K562 (cell line): ENCODE data around the gene TRABD. TPM values are rescaled to one million over a fixed set of nuclear protein-coding genes. Genes with fewer than 3 reads are reported as not detected.

Experiments
- ATAC-seq: fragments of 200-7000 bp; cut with Tn5 transposase; 3 replicates; pipeline ENCODE4 v1.9.1; 2020; ENCODE audit warnings: moderate library complexity
- BruUV-seq: library from RNA; stranded (reverse); fragments of 400-500 nt; replicated peaks from 2 replicates; lab custom pipeline; 2021; lab: Mats Ljungman, UMichigan
- CTCF ChIA-PET: fragments of 300-600 bp; formaldehyde crosslinking; extraction: SDS; loops from one replicate; lab custom pipeline; 2021; ENCODE audit warnings: low intra/inter-chr PET ratio; lab: Yijun Ruan, JAX
- POLR2A ChIA-PET: fragments of 300-600, 350-650 bp; sonication (Branson Sonifier 250); formaldehyde crosslinking; extraction: SDS; loops from one replicate; lab custom pipeline; 2021; ENCODE audit warnings: antibody characterized with exemption, inconsistent platforms; lab: Yijun Ruan, JAX
- DNase-seq, 4 experiments: peaks; one replicate each; pipeline versions ENCODE4 v3.0.0 to v3.0.0-alpha.2; 2011 to 2018; ENCODE audit warnings: low spot score in 3 of 4, mixed read lengths in 3 of 4; ENCODE audit errors: extremely low read depth in 1 of 4
- FAIRE-seq: peaks from 2 replicates; lab custom pipeline; 2011; peaks lifted over from hg19 to GRCh38; lab: Jason Lieb, UNC
- H2AFZ ChIP-seq: 2 replicates; pipeline ENCODE4 v1.6.0; 2011; ENCODE audit warnings: low read depth, low read length, control low read depth, inconsistent platforms
- H3K27ac ChIP-seq: fragments of 200-600 bp; 3 replicates; pipeline ENCODE4 v1.8.0; 2011; ENCODE audit warnings: low read depth, mild to moderate bottlenecking, control low read depth, inconsistent platforms, low read length, moderate library complexity, mixed read lengths; ENCODE audit errors: extremely low read depth
- H3K27me3 ChIP-seq, 2 experiments: fragments of 300-600 bp in 1 of 2; 2 replicates in 1 of 2; 3 replicates in 1 of 2; pipeline versions ENCODE4 v1.6.0 to v1.8.0; 2011; ENCODE audit warnings: inconsistent platforms in 2 of 2, low read length in 2 of 2, mild to moderate bottlenecking in 1 of 2, mixed read lengths in 1 of 2, moderate library complexity in 1 of 2; ENCODE audit not compliant: control insufficient read depth in 2 of 2, insufficient read depth in 2 of 2
- H3K36me3 ChIP-seq: fragments of 300-600 bp; 3 replicates; pipeline ENCODE4 v1.8.0; 2011; ENCODE audit warnings: mild to moderate bottlenecking, low read length, inconsistent platforms; ENCODE audit not compliant: control insufficient read depth, insufficient read depth
- H3K4me1 ChIP-seq, 2 experiments: fragments of 200-600 bp in 1 of 2; replicated peaks in 1 of 2; 2 replicates in 1 of 2; 3 replicates in 1 of 2; pipeline versions ENCODE4 v1.5.1 to v1.8.0; 2011; ENCODE audit warnings: inconsistent platforms in 2 of 2, low read length in 2 of 2, mild to moderate bottlenecking in 1 of 2, mixed read lengths in 1 of 2, moderate library complexity in 1 of 2; ENCODE audit not compliant: control insufficient read depth in 2 of 2, insufficient read depth in 2 of 2
- H3K4me2 ChIP-seq: 2 replicates; pipeline ENCODE4 v1.6.1; 2011; ENCODE audit warnings: low read length, control low read depth, inconsistent platforms, mixed read lengths; ENCODE audit not compliant: insufficient read depth
- H3K4me3 ChIP-seq: fragments of 200-600 bp; sonication (generic), shearing (Covaris generic); 2 replicates; pipeline ENCODE4 v1.5.1; 2016; ENCODE audit warnings: control low read depth, inconsistent platforms
- H3K79me2 ChIP-seq: fragments of 200-600 bp; 3 replicates; pipeline ENCODE4 v1.8.0; 2011; ENCODE audit warnings: low read length, inconsistent platforms; ENCODE audit not compliant: control insufficient read depth, insufficient read depth
- H3K9ac ChIP-seq, 2 experiments: 2 replicates each; pipeline versions ENCODE4 v1.6.0 to v1.6.1; 2011; ENCODE audit warnings: low read depth in 2 of 2, low read length in 2 of 2, control low read depth in 1 of 2, inconsistent platforms in 1 of 2, mild to moderate bottlenecking in 1 of 2, mixed read lengths in 1 of 2; ENCODE audit not compliant: insufficient read depth in 1 of 2
- H3K9me1 ChIP-seq: one replicate; pipeline ENCODE4 v1.6.0; 2011; ENCODE audit warnings: inconsistent platforms, mild to moderate bottlenecking, low read length, moderate library complexity; ENCODE audit not compliant: control insufficient read depth, insufficient read depth
- H3K9me3 ChIP-seq: replicated peaks from 2 replicates; pipeline ENCODE4 v1.5.1; 2011; ENCODE audit warnings: low read depth, low read length, inconsistent platforms; ENCODE audit not compliant: control insufficient read depth, insufficient read depth
- H4K20me1 ChIP-seq: replicated peaks from 2 replicates; pipeline ENCODE4 v1.6.1; 2011; ENCODE audit warnings: low read length, inconsistent platforms, mixed read lengths; ENCODE audit not compliant: control insufficient read depth, insufficient read depth
- JUN ChIP-seq, 2 experiments: sonication (generic) in 1 of 2; formaldehyde crosslinking in 1 of 2; IDR thresholded peaks; 2 replicates each; pipeline versions ENCODE4 v1.6.1 to v1.8.0; 2012 to 2022; ENCODE audit warnings: borderline replicate concordance in 2 of 2, mild to moderate bottlenecking in 2 of 2, improper control_type of control experiment in 1 of 2, low read depth in 1 of 2, low read length in 1 of 2, missing genetic modification reagents in 1 of 2
- MCM2 ChIP-seq: fragments of 450-650 bp; IDR thresholded peaks from 2 replicates; pipeline ENCODE4 v1.6.1; 2017; ENCODE audit warnings: low read depth, mild to moderate bottlenecking
- PRPF4 ChIP-seq: fragments of 200-400 bp; formaldehyde crosslinking; IDR thresholded peaks from one replicate; pipeline ENCODE4 v1.6.1; 2017; ENCODE audit warnings: low read length, low read depth, mild to moderate bottlenecking; ENCODE audit not compliant: insufficient read depth, poor library complexity, severe bottlenecking
- SPI1 ChIP-seq: IDR thresholded peaks from 2 replicates; pipeline ENCODE4 v1.6.1; 2011; ENCODE audit warnings: low read depth, low read length, control low read depth, borderline replicate concordance
- SRSF1 ChIP-seq: fragments of 200-400 bp; formaldehyde crosslinking; IDR thresholded peaks from 2 replicates; pipeline ENCODE4 v1.6.1; 2017; ENCODE audit warnings: mild to moderate bottlenecking, low read depth, low read length, moderate library complexity
- ZEB2 ChIP-seq: fragments of 450-650 bp; IDR thresholded peaks from 2 replicates; pipeline ENCODE4 v1.6.1; 2016
- ZNF133 ChIP-seq: fragments of 250-450 bp; sonication (Bioruptor Pico); IDR thresholded peaks from 2 replicates; pipeline ENCODE4 v1.4.0; 2020; ENCODE audit warnings: mild to moderate bottlenecking
- ZNF239 ChIP-seq: fragments of 250-450 bp; sonication (Bioruptor Pico); IDR thresholded peaks from 2 replicates; pipeline ENCODE4 v1.4.0; 2020; ENCODE audit warnings: mild to moderate bottlenecking
- ZNF24 ChIP-seq: fragments of 450-650 bp; IDR thresholded peaks from 2 replicates; pipeline ENCODE4 v1.6.1; 2016
- ZNF384 ChIP-seq: IDR thresholded peaks from 2 replicates; pipeline ENCODE4 v1.6.1; 2012; ENCODE audit warnings: low read depth, low read length, improper control_type of control experiment
- ZNF583 ChIP-seq: fragments of 250-450 bp; sonication (Bioruptor Pico); IDR thresholded peaks from 2 replicates; pipeline ENCODE4 v1.4.0; 2020
- WGBS: fragments of 100-300 bp; shearing (Covaris generic); methylation state at CpG from one replicate; pipeline ENCODE4 v1.1.6; 2016; ENCODE audit warnings: low coverage, mixed read lengths; ENCODE audit not compliant: insufficient coverage; ENCODE audit errors: missing lambda C conversion rate; 5-methylcytosine and 5-hydroxymethylcytosine counted together
- in situ Hi-C: fragments of 300-500 bp; cut with MboI; formaldehyde crosslinking; loops from 4 replicates; pipeline ENCODE4 v1.15.0; 2018; ENCODE audit warnings: inconsistent platforms, mixed read lengths
- intact Hi-C: fragments of 100-400 bp; cut with micrococcal nuclease; formaldehyde crosslinking; loops from 2 replicates; pipeline ENCODE4 v1.14.2; 2022
- polyA plus RNA-seq, 8 experiments: library from polyadenylated mRNA; depleted of rRNA in 4 of 8; stranded (reverse) in 5 of 8; unstranded in 3 of 8; fragments of >200 nt; fragmentation: Nextera tagmentation in 2 of 8; fragmentation: Illumina TruSeq in 1 of 8; extraction: Ambion mirVana in 2 of 8; extraction: Trizol in 1 of 8; gene quantifications; 2 replicates each; pipeline versions ENCODE4 v1.2.1 to v1.2.3, GENCODE V29; 2011 to 2014; ENCODE audit warnings: inconsistent platforms in 1 of 8, missing spikeins in 1 of 8
- total RNA-seq, 7 experiments: library from RNA; depleted of rRNA in 6 of 7; stranded (reverse); fragments of >200 nt in 6 of 7; fragmentation: Illumina TruSeq in 2 of 7; extraction: Trizol in 2 of 7; gene quantifications; 2 replicates each; pipeline versions ENCODE4 v1.2.1 to v1.2.3, GENCODE V29; 2011 to 2021; ENCODE audit warnings: low replicate concordance in 1 of 7
- TF ChIP-seq, protein P1 (sequence below): sonication (generic); formaldehyde crosslinking; IDR thresholded peaks from 2 replicates; pipeline ENCODE4 v1.8.1; 2023; ENCODE audit warnings: mild to moderate bottlenecking, missing genetic modification reagents, moderate library complexity
- TF ChIP-seq, protein P2 (sequence below): IDR thresholded peaks from 3 replicates; pipeline ENCODE4 v1.6.1; 2011; ENCODE audit warnings: borderline replicate concordance, mild to moderate bottlenecking, moderate library complexity; ENCODE audit not compliant: insufficient read length; ENCODE audit errors: extremely low read depth
- TF ChIP-seq, protein P3 (sequence below): sonication (generic); formaldehyde crosslinking; IDR thresholded peaks from 2 replicates; pipeline ENCODE4 v1.8.1; 2023; ENCODE audit warnings: mild to moderate bottlenecking, missing genetic modification reagents
- TF ChIP-seq, protein P4 (sequence below): fragments of 250-450 bp; sonication (Bioruptor Pico); IDR thresholded peaks from 2 replicates; pipeline ENCODE4 v1.4.0; 2020; ENCODE audit warnings: borderline replicate concordance

TRABD gene
- total and polyA plus RNA-seq, 9 of the 15 experiments (the other 6 are each of a cell fraction or from before 2014, with no cell fraction given), result 0.08 to 62.9 (median 14.0) TPM

DNA sequence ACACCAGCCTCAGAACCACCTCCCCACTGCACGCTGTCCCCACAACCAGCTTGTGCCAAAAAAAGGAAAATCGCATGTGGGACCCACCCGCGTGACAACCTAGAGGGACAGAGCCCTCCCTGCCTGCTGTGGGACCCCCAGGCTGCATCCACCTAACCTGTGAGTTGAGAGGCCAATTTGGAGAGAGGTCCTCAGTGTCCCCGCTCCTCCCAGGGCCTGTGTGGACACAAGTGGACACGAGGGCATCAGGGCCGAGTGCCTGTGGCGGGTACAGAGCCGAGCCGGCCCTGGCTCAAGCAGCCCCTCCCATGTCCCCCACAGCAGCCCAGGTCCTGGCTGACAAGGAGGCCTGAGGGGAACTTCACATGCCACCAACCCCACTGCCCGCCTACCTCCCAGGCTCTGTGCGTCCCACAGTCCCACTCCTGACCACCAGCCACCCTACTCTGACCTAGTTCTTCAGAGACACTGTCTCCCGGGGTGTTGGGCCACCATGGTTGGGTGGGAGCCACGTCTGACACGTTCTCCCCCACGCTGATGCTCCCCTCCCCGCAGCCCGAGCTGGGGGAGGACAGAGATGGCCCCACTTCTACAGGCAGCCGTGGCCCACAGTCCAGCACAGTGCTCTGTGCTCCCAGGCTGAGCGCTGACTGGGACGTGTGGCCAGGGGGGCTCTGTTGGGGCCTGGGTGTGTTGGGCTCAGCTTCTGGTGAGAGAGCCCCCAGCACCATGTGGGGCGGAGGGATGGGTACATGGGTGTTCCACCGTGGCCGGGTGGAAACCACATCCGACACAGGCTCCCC lies 34.3 kb downstream of the TRABD start:
- Histone ChIP-seq H3K27ac (no peak overlapping the region), H4K20me1 (no peaks in the 10 kb centered on the region), H3K4me2 (no peak overlapping the region), H3K36me3 (peaks cover 88% of the 10 kb centered on the region; the same call in 2 of the 3 replicates), H3K4me3 (no peak overlapping the region), H3K4me1 (peaks cover 0 to 30% of the 10 kb centered on the region in 2 experiments; a peak in 3 of 5 replicates), H3K27me3 (no peaks in the 10 kb centered on the region), H3K79me2 (peaks cover 3% of the 10 kb centered on the region; the same call in 2 of the 3 replicates), H3K9ac (peak overlapping the region in 1 of 2 experiments; percentile 35; a peak in 2 of 4 replicates), H2AFZ (no peak overlapping the region), H3K9me1 (no peaks in the 10 kb centered on the region), H3K9me3 (0 out of 2 replicates have a peak, but pooled peaks cover 1% of the 10 kb centered on the region)
- FAIRE-seq (no peak), ATAC-seq (no peak), DNase-seq (no peak)
- in situ Hi-C loops (no loop called here), intact Hi-C loops (no loop called here)
- WGBS, result 96% methylated on average over 17 of the region's 25 CpGs
- CTCF ChIA-PET, result no interaction called here
- POLR2A ChIA-PET, result no interaction called here
- BruUV-seq, result no TSS peak
- TF ChIP-seq PRPF4 (no peak), JUN (IDR thresholded peaks at IDR 0.05; ENCODE audit: borderline replicate concordance, low read depth, low read length) (no peak), JUN (CRISPR knock-in tag; IDR thresholded peaks at IDR 0.05; ENCODE audit: borderline replicate concordance) (no peak), ZNF384 (no peak), ZNF24 (no peak), MCM2 (no peak), ZEB2 (no peak), SRSF1 (no peak), ZNF133 (CRISPR knock-in tag) (no peak), SPI1 (no peak), ZNF583 (no peak), ZNF239 (CRISPR knock-in tag) (no peak)
- TF ChIP-seq, protein P1, sequence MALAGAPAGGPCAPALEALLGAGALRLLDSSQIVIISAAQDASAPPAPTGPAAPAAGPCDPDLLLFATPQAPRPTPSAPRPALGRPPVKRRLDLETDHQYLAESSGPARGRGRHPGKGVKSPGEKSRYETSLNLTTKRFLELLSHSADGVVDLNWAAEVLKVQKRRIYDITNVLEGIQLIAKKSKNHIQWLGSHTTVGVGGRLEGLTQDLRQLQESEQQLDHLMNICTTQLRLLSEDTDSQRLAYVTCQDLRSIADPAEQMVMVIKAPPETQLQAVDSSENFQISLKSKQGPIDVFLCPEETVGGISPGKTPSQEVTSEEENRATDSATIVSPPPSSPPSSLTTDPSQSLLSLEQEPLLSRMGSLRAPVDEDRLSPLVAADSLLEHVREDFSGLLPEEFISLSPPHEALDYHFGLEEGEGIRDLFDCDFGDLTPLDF, result no peak
- TF ChIP-seq, protein P2, sequence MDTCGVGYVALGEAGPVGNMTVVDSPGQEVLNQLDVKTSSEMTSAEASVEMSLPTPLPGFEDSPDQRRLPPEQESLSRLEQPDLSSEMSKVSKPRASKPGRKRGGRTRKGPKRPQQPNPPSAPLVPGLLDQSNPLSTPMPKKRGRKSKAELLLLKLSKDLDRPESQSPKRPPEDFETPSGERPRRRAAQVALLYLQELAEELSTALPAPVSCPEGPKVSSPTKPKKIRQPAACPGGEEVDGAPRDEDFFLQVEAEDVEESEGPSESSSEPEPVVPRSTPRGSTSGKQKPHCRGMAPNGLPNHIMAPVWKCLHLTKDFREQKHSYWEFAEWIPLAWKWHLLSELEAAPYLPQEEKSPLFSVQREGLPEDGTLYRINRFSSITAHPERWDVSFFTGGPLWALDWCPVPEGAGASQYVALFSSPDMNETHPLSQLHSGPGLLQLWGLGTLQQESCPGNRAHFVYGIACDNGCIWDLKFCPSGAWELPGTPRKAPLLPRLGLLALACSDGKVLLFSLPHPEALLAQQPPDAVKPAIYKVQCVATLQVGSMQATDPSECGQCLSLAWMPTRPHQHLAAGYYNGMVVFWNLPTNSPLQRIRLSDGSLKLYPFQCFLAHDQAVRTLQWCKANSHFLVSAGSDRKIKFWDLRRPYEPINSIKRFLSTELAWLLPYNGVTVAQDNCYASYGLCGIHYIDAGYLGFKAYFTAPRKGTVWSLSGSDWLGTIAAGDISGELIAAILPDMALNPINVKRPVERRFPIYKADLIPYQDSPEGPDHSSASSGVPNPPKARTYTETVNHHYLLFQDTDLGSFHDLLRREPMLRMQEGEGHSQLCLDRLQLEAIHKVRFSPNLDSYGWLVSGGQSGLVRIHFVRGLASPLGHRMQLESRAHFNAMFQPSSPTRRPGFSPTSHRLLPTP, result no peak
- TF ChIP-seq, protein P3, sequence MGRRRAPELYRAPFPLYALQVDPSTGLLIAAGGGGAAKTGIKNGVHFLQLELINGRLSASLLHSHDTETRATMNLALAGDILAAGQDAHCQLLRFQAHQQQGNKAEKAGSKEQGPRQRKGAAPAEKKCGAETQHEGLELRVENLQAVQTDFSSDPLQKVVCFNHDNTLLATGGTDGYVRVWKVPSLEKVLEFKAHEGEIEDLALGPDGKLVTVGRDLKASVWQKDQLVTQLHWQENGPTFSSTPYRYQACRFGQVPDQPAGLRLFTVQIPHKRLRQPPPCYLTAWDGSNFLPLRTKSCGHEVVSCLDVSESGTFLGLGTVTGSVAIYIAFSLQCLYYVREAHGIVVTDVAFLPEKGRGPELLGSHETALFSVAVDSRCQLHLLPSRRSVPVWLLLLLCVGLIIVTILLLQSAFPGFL, result no peak
- TF ChIP-seq, protein P4, sequence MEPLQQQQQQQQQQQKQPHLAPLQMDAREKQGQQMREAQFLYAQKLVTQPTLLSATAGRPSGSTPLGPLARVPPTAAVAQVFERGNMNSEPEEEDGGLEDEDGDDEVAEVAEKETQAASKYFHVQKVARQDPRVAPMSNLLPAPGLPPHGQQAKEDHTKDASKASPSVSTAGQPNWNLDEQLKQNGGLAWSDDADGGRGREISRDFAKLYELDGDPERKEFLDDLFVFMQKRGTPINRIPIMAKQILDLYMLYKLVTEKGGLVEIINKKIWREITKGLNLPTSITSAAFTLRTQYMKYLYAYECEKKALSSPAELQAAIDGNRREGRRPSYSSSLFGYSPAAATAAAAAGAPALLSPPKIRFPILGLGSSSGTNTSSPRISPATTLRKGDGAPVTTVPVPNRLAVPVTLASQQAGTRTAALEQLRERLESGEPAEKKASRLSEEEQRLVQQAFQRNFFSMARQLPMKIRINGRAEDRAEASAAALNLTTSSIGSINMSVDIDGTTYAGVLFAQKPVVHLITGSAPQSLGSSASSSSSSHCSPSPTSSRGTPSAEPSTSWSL (CRISPR knock-in tag), result no peak
